ENCODE data around the gene FLOT1. TPM values are rescaled to one million over a fixed set of nuclear protein-coding genes. Genes with fewer than 3 reads are reported as not detected.

Gene FLOT1
- total and polyA plus RNA-seq, 2 of the 13 experiments (the other 11 are each of a cell fraction or from before 2014, with no cell fraction given) = 82.3 to 130 TPM

DNA sequence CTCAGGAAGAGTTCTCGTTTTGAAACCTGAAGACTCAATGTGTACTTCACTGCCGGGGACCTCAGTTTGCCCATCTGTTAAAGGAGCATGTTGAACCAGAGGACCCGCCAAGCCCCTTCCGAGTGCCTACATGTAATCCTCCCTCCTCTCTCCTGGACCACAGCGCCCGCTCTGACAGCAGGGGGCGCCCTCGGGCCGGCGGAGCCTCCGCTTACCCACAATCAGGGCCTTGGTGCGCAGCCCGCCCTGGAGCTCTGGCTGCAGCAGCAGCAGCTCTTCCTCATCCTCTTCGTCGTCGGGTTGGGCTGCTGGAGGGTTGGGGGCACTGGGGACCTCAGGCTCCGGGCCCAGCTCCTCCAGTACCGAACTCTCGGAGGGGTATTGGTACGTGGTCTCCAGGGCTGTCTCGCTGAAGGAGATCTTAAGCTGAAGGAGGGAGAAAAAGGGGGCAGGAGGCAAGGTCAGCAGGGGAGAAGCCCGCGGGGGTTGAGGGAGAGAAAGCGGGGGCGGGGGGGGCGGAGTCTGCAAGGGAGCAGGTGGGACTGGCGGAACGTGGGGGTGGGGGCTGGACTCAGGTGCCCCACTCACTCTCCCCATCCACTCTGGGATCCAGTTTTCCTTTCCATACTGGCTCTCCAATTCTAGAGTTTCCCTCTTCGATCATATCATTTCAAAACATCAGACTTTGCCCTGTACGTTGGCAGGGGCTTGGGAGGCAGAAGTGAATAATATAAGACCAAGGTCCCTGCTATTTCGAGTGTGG is 63.3 kb downstream of the FLOT1 start (continued):
- TF ChIP-seq ZNF710 (CRISPR knock-in tag; IDR thresholded peaks at IDR 0.05; ENCODE audit: borderline replicate concordance) (peak; percentile 81), RBAK (CRISPR knock-in tag; IDR thresholded peaks at IDR 0.05) (no peak), ZSCAN30 (CRISPR knock-in tag; IDR thresholded peaks at IDR 0.05) (no peak), DR1 (CRISPR knock-in tag; IDR thresholded peaks at IDR 0.05) (no peak), MEIS2 (CRISPR knock-in tag; IDR thresholded peaks at IDR 0.05) (no peak), ZNF816 (CRISPR knock-in tag; IDR thresholded peaks at IDR 0.05; ENCODE audit: borderline replicate concordance) (no peak), MTA1 (CRISPR knock-in tag; IDR thresholded peaks at IDR 0.05; ENCODE audit: borderline replicate concordance) (peak; percentile 83), ZZZ3 (CRISPR knock-in tag; IDR thresholded peaks at IDR 0.05; ENCODE audit: borderline replicate concordance) (no peak), ARHGAP35 (CRISPR knock-in tag; IDR thresholded peaks at IDR 0.05; ENCODE audit: borderline replicate concordance) (peak; percentile 54; the same call in 1 of the 2 replicates), ZSCAN31 (CRISPR knock-in tag; IDR thresholded peaks at IDR 0.05; ENCODE audit: low read depth) (peak; percentile 54; the same call in 1 of the 2 replicates), ZNF362 (CRISPR knock-in tag; IDR thresholded peaks at IDR 0.05; ENCODE audit: borderline replicate concordance) (peak; percentile 37; the same call in 1 of the 2 replicates), ZNF24 (IDR thresholded peaks at IDR 0.05) (0 out of 2 replicates have a peak, but pooled peaks have one; percentile 36), RFXANK (CRISPR knock-in tag; IDR thresholded peaks at IDR 0.05) (peak; percentile 87), ZSCAN25 (CRISPR knock-in tag; IDR thresholded peaks at IDR 0.05) (peak; percentile 92), HMGXB4 (CRISPR knock-in tag; IDR thresholded peaks at IDR 0.05; ENCODE audit: borderline replicate concordance in 1 of 2, low read depth in 1 of 2) (peak; percentile 92 to 96), ATF7-NPFF (CRISPR knock-in tag; IDR thresholded peaks at IDR 0.05; ENCODE audit: low read depth) (no peak), NR2F1 (CRISPR knock-in tag; IDR thresholded peaks at IDR 0.05) (no peak)
- TF ChIP-seq, protein P1, sequence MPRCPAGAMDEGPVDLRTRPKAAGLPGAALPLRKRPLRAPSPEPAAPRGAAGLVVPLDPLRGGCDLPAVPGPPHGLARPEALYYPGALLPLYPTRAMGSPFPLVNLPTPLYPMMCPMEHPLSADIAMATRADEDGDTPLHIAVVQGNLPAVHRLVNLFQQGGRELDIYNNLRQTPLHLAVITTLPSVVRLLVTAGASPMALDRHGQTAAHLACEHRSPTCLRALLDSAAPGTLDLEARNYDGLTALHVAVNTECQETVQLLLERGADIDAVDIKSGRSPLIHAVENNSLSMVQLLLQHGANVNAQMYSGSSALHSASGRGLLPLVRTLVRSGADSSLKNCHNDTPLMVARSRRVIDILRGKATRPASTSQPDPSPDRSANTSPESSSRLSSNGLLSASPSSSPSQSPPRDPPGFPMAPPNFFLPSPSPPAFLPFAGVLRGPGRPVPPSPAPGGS (CRISPR knock-in tag; IDR thresholded peaks at IDR 0.05) = no peak; the same call in 1 of the 2 replicates
- TF ChIP-seq, protein P2, sequence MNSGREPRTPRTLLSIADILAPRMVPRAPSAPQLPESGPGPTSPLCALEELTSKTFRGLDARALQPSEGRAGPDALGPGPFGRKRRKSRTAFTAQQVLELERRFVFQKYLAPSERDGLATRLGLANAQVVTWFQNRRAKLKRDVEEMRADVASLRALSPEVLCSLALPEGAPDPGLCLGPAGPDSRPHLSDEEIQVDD (CRISPR knock-in tag; IDR thresholded peaks at IDR 0.05; ENCODE audit: borderline replicate concordance) = no peak
- TF ChIP-seq, protein P3, sequence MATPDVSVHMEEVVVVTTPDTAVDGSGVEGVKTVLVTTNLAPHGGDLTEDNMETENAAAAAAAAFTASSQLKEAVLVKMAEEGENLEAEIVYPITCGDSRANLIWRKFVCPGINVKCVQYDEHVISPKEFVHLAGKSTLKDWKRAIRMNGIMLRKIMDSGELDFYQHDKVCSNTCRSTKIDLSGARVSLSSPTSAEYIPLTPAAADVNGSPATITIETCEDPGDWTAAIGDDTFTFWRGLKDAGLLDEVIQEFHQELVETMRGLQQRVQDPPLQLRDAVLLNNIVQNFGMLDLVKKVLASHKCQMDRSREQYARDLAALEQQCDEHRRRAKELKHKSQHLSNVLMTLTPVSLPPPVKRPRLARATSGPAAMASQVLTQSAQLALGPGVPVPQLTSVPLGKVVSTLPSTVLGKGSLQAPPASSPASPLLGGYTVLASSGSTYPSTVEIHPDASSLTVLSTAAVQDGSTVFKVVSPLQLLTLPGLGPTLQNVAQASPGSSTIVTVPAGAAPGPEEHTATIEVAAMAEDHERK (CRISPR knock-in tag; IDR thresholded peaks at IDR 0.05; ENCODE audit: low read depth) = no peak
